GM23338 (cell line): Measurements from ENCODE around the gene RBBP7. TPM values are rescaled to one million over a fixed set of nuclear protein-coding genes. Genes with fewer than 3 reads are reported as not detected.

ENCODE experiments used
- ATAC-seq: fragments of 200-7000 bp; cut with Tn5 transposase; 3 replicates; pipeline ENCODE4 v1.9.1; 2020
- DNase-seq: peaks from one replicate; pipeline ENCODE4 v3.0.0-alpha.2; 2015; ENCODE audit warnings: low spot score
- H2AFZ ChIP-seq: fragments of 200-600 bp; sonication (generic); 2 replicates; pipeline ENCODE4 v1.8.0; 2016; ENCODE audit warnings: antibody characterized with exemption, mild to moderate bottlenecking, moderate library complexity
- H3F3A ChIP-seq: fragments of 200-600 bp; sonication (generic); replicated peaks from 2 replicates; pipeline ENCODE4 v1.8.0; 2017; ENCODE audit warnings: antibody characterized with exemption, mixed run types, low read depth
- H3K27ac ChIP-seq: fragments of 200-600 bp; sonication (generic); 2 replicates; pipeline ENCODE4 v1.6.1; 2016; ENCODE audit warnings: low read depth
- H3K27me3 ChIP-seq: fragments of 200-600 bp; sonication (generic); 2 replicates; pipeline ENCODE4 v1.8.0; 2016; ENCODE audit warnings: mild to moderate bottlenecking, mixed run types, moderate library complexity; ENCODE audit not compliant: insufficient read depth
- H3K36me3 ChIP-seq: fragments of 200-600 bp; sonication (generic); 2 replicates; pipeline ENCODE4 v1.8.0; 2016; ENCODE audit warnings: mild to moderate bottlenecking; ENCODE audit not compliant: insufficient read depth
- H3K4me1 ChIP-seq: fragments of 200-600 bp; sonication (generic); 2 replicates; pipeline ENCODE4 v1.8.0; 2016; ENCODE audit warnings: mild to moderate bottlenecking, moderate library complexity; ENCODE audit not compliant: insufficient read depth
- H3K4me2 ChIP-seq: fragments of 200-600 bp; sonication (generic); 2 replicates; pipeline ENCODE4 v1.7.1; 2017; ENCODE audit warnings: mixed run types
- H3K4me3 ChIP-seq: fragments of 200-600 bp; sonication (generic); 2 replicates; pipeline ENCODE4 v1.6.1; 2016; ENCODE audit warnings: mixed run types
- H3K79me2 ChIP-seq: fragments of 200-600 bp; sonication (generic); replicated peaks from 2 replicates; pipeline ENCODE4 v1.8.0; 2017; ENCODE audit warnings: mild to moderate bottlenecking; ENCODE audit not compliant: insufficient read depth
- H3K9me2 ChIP-seq: fragments of 200-600 bp; sonication (generic); 2 replicates; pipeline ENCODE4 v1.8.0; 2017; ENCODE audit not compliant: insufficient read depth
- H4K20me1 ChIP-seq: fragments of 200-600 bp; sonication (generic); replicated peaks from 2 replicates; pipeline ENCODE4 v1.8.0; 2017; ENCODE audit warnings: mild to moderate bottlenecking; ENCODE audit not compliant: insufficient read depth
- H3K27ac Mint-ChIP-seq: 2 replicates; pipeline ENCODE4 v1.8.0; 2020; ENCODE audit warnings: inconsistent platforms, mild to moderate bottlenecking, moderate library complexity, mixed read lengths
- H3K27me3 Mint-ChIP-seq: 3 replicates; pipeline ENCODE4 v1.8.0; 2022; ENCODE audit warnings: low read depth, mild to moderate bottlenecking, moderate library complexity, mixed read lengths, inconsistent platforms; ENCODE audit not compliant: insufficient read depth, poor library complexity
- H3K36me3 Mint-ChIP-seq: 3 replicates; pipeline ENCODE4 v1.8.0; 2021; ENCODE audit warnings: low read depth, mild to moderate bottlenecking, inconsistent platforms, moderate library complexity, mixed read lengths
- H3K4me1 Mint-ChIP-seq: 3 replicates; pipeline ENCODE4 v1.8.0; 2020; ENCODE audit warnings: mild to moderate bottlenecking, inconsistent platforms, mixed read lengths
- H3K4me3 Mint-ChIP-seq: 3 replicates; pipeline ENCODE4 v1.8.0; 2021; ENCODE audit warnings: moderate library complexity, mild to moderate bottlenecking, inconsistent platforms, mixed read lengths
- H3K9me3 Mint-ChIP-seq: 3 replicates; pipeline ENCODE4 v1.8.0; 2020; ENCODE audit warnings: moderate library complexity, mild to moderate bottlenecking, inconsistent platforms, mixed read lengths
- CTCF ChIP-seq, 2 experiments: fragments of 200-600 bp in 1 of 2; sonication (generic) in 1 of 2; conservative IDR thresholded peaks; 2 replicates each; pipeline versions ENCODE4 v1.5.1 to v1.6.1; 2016 to 2017; ENCODE audit warnings: antibody characterized with exemption in 2 of 2, low read depth in 2 of 2, mild to moderate bottlenecking in 2 of 2, moderate library complexity in 1 of 2
- JUNB ChIP-seq: IDR thresholded peaks from one replicate; pipeline ENCODE4 v1.6.1; 2016; ENCODE audit warnings: antibody characterized with exemption; ENCODE audit not compliant: unreplicated experiment
- POLR2AphosphoS5 ChIP-seq: IDR thresholded peaks from 2 replicates; pipeline ENCODE4 v1.6.1; 2016; ENCODE audit warnings: antibody characterized with exemption, low read depth
- polyA plus RNA-seq: library from polyadenylated mRNA; unstranded; fragments of >200 nt; fragmentation: Nextera tagmentation; extraction: Ambion mirVana; gene quantifications from 2 replicates; pipeline ENCODE4 v1.2.1, GENCODE V29; 2016
- total RNA-seq: library from RNA; depleted of rRNA; stranded (reverse); fragments of >200 nt; shearing (Covaris generic); gene quantifications from 2 replicates; pipeline ENCODE4 v1.2.3, GENCODE V29; 2014

The RBBP7 gene
- total and polyA plus RNA-seq, 2 experiments from 2014 or later = 111 to 167 TPM

DNA sequence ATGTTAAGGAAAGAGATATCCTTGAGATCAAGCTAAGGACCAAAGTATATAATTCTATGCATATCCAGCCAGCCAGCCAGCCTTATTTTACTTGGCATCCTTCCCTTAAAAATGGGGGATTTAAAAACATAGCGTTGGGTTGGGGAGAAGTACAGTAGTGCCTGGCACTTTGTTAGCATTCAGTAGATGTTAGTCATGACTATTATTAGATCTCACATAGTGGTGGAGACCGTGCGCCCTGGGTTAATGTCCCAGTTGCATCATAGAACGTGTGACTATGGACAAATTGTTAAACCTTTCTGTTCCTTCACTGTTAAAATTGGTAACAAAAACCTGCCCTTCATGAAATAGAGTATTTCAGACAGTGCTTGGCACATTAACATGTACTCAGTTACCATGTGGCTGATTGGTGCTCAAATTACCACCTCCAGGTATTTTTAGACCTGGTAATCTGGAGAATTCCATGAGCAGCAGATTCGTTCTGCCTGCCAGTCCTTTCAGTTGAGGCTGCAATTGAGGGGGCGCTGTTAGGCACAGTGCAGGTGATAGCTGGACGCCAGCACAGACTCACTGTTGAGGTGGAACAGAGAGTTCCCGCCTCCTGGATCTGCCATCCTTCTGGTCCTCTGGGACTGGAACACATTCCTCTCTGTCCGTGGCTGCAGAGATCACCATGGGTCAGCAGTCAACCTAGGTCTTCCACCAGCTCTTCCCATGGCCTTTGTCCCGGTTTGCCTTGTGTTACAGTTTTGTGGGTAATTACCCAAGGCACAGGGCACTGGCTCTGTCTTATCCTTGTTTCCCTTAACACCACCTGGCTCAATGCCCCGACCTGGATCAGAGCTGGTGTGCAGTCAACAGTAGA lies 31.7 kb downstream of the RBBP7 start:
- no peak for DNase-seq
- Histone ChIP-seq H3K27me3 (no peaks in the 10 kb centered on the region), H3K4me3 (no peak overlapping the region), H3K4me1 (peaks cover 21% of the 10 kb centered on the region; the same call in 1 of the 2 replicates), H3K27ac (peak overlapping the region; percentile 76; the same call in 1 of the 2 replicates), H3K36me3 (peaks cover 18% of the 10 kb centered on the region), H2AFZ (no peak overlapping the region), H3F3A (peaks cover 10% of the 10 kb centered on the region; the same call in 1 of the 2 replicates), H3K9me2 (no peaks in the 10 kb centered on the region), H3K4me2 (no peak overlapping the region), H3K79me2 (no peaks in the 10 kb centered on the region), H4K20me1 (no peaks in the 10 kb centered on the region; the same call in 1 of the 2 replicates)
- Mint-ChIP-seq H3K27me3 (peaks cover 8% of the 10 kb centered on the region), H3K4me1 (peaks cover 38% of the 10 kb centered on the region), H3K27ac (peak overlapping the region; percentile 47), H3K4me3 (no peak overlapping the region), H3K9me3 (no peaks in the 10 kb centered on the region), H3K36me3 (peaks cover 89% of the 10 kb centered on the region)
- TF ChIP-seq POLR2AphosphoS5 = no peak
- TF ChIP-seq CTCF (conservative IDR thresholded peaks at IDR 0.05; ENCODE audit: low read depth in 2 of 2) = peak in 1 of 2 experiments; percentile 39; a peak in 3 of 4 replicates
- peak; percentile 15; the same call in 2 of the 3 replicates for ATAC-seq

DNA sequence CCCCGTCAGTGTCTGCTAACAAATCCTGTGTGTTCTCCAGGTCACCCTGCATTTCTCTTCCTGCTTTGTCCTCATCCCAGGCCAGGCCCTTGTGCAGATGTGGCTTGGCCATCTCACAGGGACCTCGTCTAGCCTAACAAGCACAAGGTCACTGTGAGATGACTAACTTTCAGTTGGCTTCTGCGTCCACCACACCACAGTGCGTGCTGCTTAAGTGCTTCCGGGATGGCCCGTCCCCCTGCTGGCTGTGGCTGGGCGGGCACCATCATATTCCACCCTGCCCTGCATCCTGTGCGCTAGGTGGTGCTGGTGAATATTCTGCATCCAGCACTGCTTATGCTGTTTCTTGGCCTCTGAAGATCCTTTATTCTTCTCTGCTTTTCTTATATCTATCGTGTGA lies 33.8 kb downstream of the RBBP7 start:
- DNase-seq = peak; percentile 49
- H3K4me1 ChIP-seq = peaks cover 11% of the 10 kb centered on the region; the same call in 1 of the 2 replicates
- Mint-ChIP-seq H3K9me3 (no peaks in the 10 kb centered on the region), H3K4me1 (peaks cover 31% of the 10 kb centered on the region), H3K27ac (no peak overlapping the region), H3K27me3 (peaks cover 8% of the 10 kb centered on the region), H3K36me3 (peaks cover 86% of the 10 kb centered on the region), H3K4me3 (no peak overlapping the region)
- H3K79me2 ChIP-seq = no peaks in the 10 kb centered on the region
- no peak overlapping the region for H3K4me3 ChIP-seq
- H3K9me2 ChIP-seq = no peaks in the 10 kb centered on the region
- no peaks in the 10 kb centered on the region for H3K27me3 ChIP-seq
- H2AFZ ChIP-seq = no peak overlapping the region
- TF ChIP-seq JUNB = no peak
- peak; percentile 48 to 62 for TF ChIP-seq CTCF (conservative IDR thresholded peaks at IDR 0.05; ENCODE audit: low read depth in 2 of 2)
- H3K36me3 ChIP-seq = peaks cover 16% of the 10 kb centered on the region
- H3K4me2 ChIP-seq = no peak overlapping the region
- no peak overlapping the region for H3K27ac ChIP-seq
- H3F3A ChIP-seq = peaks cover 6% of the 10 kb centered on the region; the same call in 1 of the 2 replicates
- no peaks in the 10 kb centered on the region; the same call in 1 of the 2 replicates for H4K20me1 ChIP-seq
- ATAC-seq = peak; percentile 88
